HG02840 (cell line): ENCODE data around the gene GSDME.
A peak's percentile ranks its signal among the peaks of the same experiment; 100 is the strongest.
"Not testable (repeated sequence)": the region's sequence is repeated elsewhere in the genome, so short reads cannot be mapped to it uniquely, and the experiment has no call there.

Source experiments
- ATAC-seq: cut with Tn5 transposase; IDR thresholded peaks from one replicate; pipeline ENCODE4 v1.9.1; 2021; ENCODE audit warnings: mild to moderate bottlenecking, moderate library complexity, moderate number of reproducible peaks; ENCODE audit not compliant: unreplicated experiment, low FRiP score

The GSDME gene

GRCh38 chr7:24757353-24758275 is at the start of gene GSDME:
Gene GSDME (minus strand): TSS chr7:24757464. CDS start chr7:24749774, 7,690 bp downstream.
- peak; percentile 49 for ATAC-seq

GRCh38 chr7:24802300-24802699 is 45.0 kb upstream of the GSDME start:
- no peak for ATAC-seq

GRCh38 chr7:24801883-24802282 is 44.6 kb upstream of the GSDME start:
- no peak for ATAC-seq

- no peak for ATAC-seq
These were observed 43.4 kb upstream of the GSDME start for GRCh38 chr7:24800667-24801066.

- ATAC-seq: no peak
These were observed 42.8 kb upstream of the GSDME start for GRCh38 chr7:24800073-24800472.

GRCh38 chr7:24799506-24799905 is 42.2 kb upstream of the GSDME start:
- ATAC-seq: no peak

- ATAC-seq: no peak
These were observed 41.0 kb upstream of the GSDME start for GRCh38 chr7:24798261-24798660.

- no peak for ATAC-seq
These were observed 40.0 kb upstream of the GSDME start for GRCh38 chr7:24797270-24797669.

- no peak for ATAC-seq
These were observed 38.1 kb upstream of the GSDME start for GRCh38 chr7:24795407-24795767.

- not testable (repeated sequence) for ATAC-seq
These were observed 37.6 kb upstream of the GSDME start for GRCh38 chr7:24794751-24795406.

GRCh38 chr7:24793982-24794648 is 36.9 kb upstream of the GSDME start:
- ATAC-seq: no peak

- ATAC-seq: no peak
These were observed 31.8 kb upstream of the GSDME start for GRCh38 chr7:24788961-24789576.

- ATAC-seq: no peak
These were observed 30.8 kb upstream of the GSDME start for GRCh38 chr7:24788075-24788474.

- ATAC-seq: no peak
These were observed 29.7 kb upstream of the GSDME start for GRCh38 chr7:24786941-24787340.

GRCh38 chr7:24786306-24786705 is 29.0 kb upstream of the GSDME start:
- no peak for ATAC-seq

- ATAC-seq: no peak
These were observed 27.0 kb upstream of the GSDME start for GRCh38 chr7:24784277-24784676.

- no peak for ATAC-seq
These were observed 26.4 kb upstream of the GSDME start for GRCh38 chr7:24783698-24784097.

GRCh38 chr7:24781106-24781505 is 23.8 kb upstream of the GSDME start:
- ATAC-seq: no peak

- no peak for ATAC-seq
These were observed 22.0 kb upstream of the GSDME start for GRCh38 chr7:24779283-24779655.

- ATAC-seq: no peak
These were observed 21.4 kb upstream of the GSDME start for GRCh38 chr7:24778543-24779282.
